ENCODE measurements around the gene SSBP2. TPM values are rescaled to one million over a fixed set of nuclear protein-coding genes. Genes with fewer than 3 reads are reported as not detected.

The SSBP2 gene
- total and polyA plus RNA-seq, 2 of the 8 experiments (the other 6 are each of a cell fraction or from before 2014, with no cell fraction given), result 21.5 to 36.2 TPM

GRCh38 chr5:81751836-81752643 lies 1.1 kb upstream of the SSBP2 start:
- WGBS, 2 experiments (ENCODE audit: extremely low coverage in 1 of 2, insufficient coverage in 1 of 2, insufficient read length in 1 of 2, insufficient replicate concordance in 2 of 2, low coverage in 1 of 2, low lambda C conversion rate in 2 of 2, missing lambda C conversion rate in 1 of 2), result 24% methylated on average over 28 of the region's 37 CpGs; no CpG with 5 or more reads in 1 of the 2 experiments
- no peaks in the 10 kb centered on the region for H3K36me3 ChIP-seq (ENCODE audit: control insufficient read depth in 2 of 4, insufficient read depth in 4 of 4, low read length in 3 of 4)
- H3K79me1 ChIP-seq (ENCODE audit: low read depth, low read length), result no peaks in the 10 kb centered on the region
- peak overlapping the region; percentile 76 to 86 for H3K4me2 ChIP-seq (ENCODE audit: insufficient read depth in 1 of 2, low read depth in 2 of 2, low read length in 2 of 2)
- TF ChIP-seq CTCF (IDR thresholded peaks at IDR 0.05; ENCODE audit: control extremely low read depth in 1 of 3, insufficient read depth in 1 of 3, low read depth in 1 of 3, low read length in 3 of 3) (no peak), E2F6 (IDR thresholded peaks at IDR 0.05) (no peak), CEBPB (IDR thresholded peaks at IDR 0.05; ENCODE audit: low read depth, low read length) (no peak), MAX (IDR thresholded peaks at IDR 0.05) (no peak), CBX5 (IDR thresholded peaks at IDR 0.05; ENCODE audit: low read depth, low read length) (no peak), POLR2AphosphoS5 (IDR thresholded peaks at IDR 0.05; ENCODE audit: low read depth, low read length) (no peak), NANOG (IDR thresholded peaks at IDR 0.05; ENCODE audit: insufficient read depth, low read depth, low read length, poor library complexity, severe bottlenecking) (no peak)
- no peak overlapping the region for H2AK5ac ChIP-seq (ENCODE audit: low read depth, low read length)
- H3K56ac ChIP-seq (replicated peaks; ENCODE audit: insufficient read length, low read depth, low read length), result no peak overlapping the region
- no peak overlapping the region for H3K27ac ChIP-seq (ENCODE audit: low read depth, low read length)
- H3K18ac ChIP-seq (ENCODE audit: extremely low read depth, low read length), result peak overlapping the region; percentile 73; the same call in 1 of the 2 replicates
- no peaks in the 10 kb centered on the region for H3K9me3 ChIP-seq (ENCODE audit: insufficient read depth in 2 of 2, low read depth in 1 of 2, low read length in 1 of 2)
- ChIA-PET CTCF (ENCODE audit: partially characterized antibody) (interaction anchor here (0.6 to 2.7 kb wide), 7 partner anchors 9 to 125 kb away, joined by 3 to 19 read pairs (median 4); no protein-coding TSS in a partner anchor), POLR2A (ENCODE audit: partially characterized antibody) (interaction anchor here (1.2 to 8.0 kb wide), 7 partner anchors 7 to 105 kb away, joined by 3 to 157 read pairs (median 8); no protein-coding TSS in a partner anchor)
- FAIRE-seq (no peak), DNase-seq (ENCODE audit: low read depth in 1 of 2, low spot score in 2 of 2) (no peak)
- H4K8ac ChIP-seq (ENCODE audit: extremely low read depth, insufficient read depth, low read length), result peak overlapping the region; percentile 93
- no peaks in the 10 kb centered on the region for H4K20me1 ChIP-seq (replicated peaks in 1 of 2; ENCODE audit: control insufficient read depth in 1 of 2, insufficient read depth in 2 of 2, low read length in 2 of 2)
- H3K9ac ChIP-seq (replicated peaks in 1 of 4; ENCODE audit: extremely low read depth in 1 of 4, low read depth in 3 of 4, low read length in 3 of 4), result peak overlapping the region in 1 of 4 experiments; percentile 46; a peak in 1 of 7 replicates
- no peak overlapping the region; the same call in 1 of the 2 replicates for H2BK20ac ChIP-seq (ENCODE audit: low read length)
- H2BK5ac ChIP-seq (ENCODE audit: low read depth, low read length), result no peak overlapping the region
- peaks cover 10% of the 10 kb centered on the region for H3K23me2 ChIP-seq (ENCODE audit: low read depth, low read length)
- H3K79me2 ChIP-seq (ENCODE audit: control insufficient read depth in 1 of 2, insufficient read depth in 2 of 2, low read length in 2 of 2), result peaks cover 0 to 5% of the 10 kb centered on the region in 2 experiments; a peak in 1 of 4 replicates
- peak overlapping the region; percentile 7 for H4K5ac ChIP-seq (ENCODE audit: insufficient read length, low read depth, low read length)
- no peak overlapping the region for H3K4ac ChIP-seq (replicated peaks; ENCODE audit: insufficient read length, low read depth, low read length)
- no peak overlapping the region for H2AFZ ChIP-seq (ENCODE audit: low read length)
- no peaks in the 10 kb centered on the region; a peak in 1 of 7 replicates for H3K27me3 ChIP-seq (replicated peaks in 1 of 4; ENCODE audit: control insufficient read depth in 3 of 4, extremely low read depth in 1 of 4, insufficient read depth in 3 of 4, low read length in 3 of 4)
- peaks cover 8 to 28% (median 13%) of the 10 kb centered on the region in 4 experiments; a peak in 6 of 7 replicates for H3K4me1 ChIP-seq (replicated peaks in 1 of 4; ENCODE audit: control insufficient read depth in 3 of 4, insufficient read depth in 4 of 4, low read length in 3 of 4)
- no peak overlapping the region for H2BK15ac ChIP-seq (ENCODE audit: low read length)
- H3K14ac ChIP-seq (ENCODE audit: insufficient read length), result no peak overlapping the region
- no peak overlapping the region for H3K23ac ChIP-seq (ENCODE audit: insufficient read length)
- no peak overlapping the region for H2BK120ac ChIP-seq (replicated peaks; ENCODE audit: low read depth, low read length)
- H4K91ac ChIP-seq (replicated peaks; ENCODE audit: insufficient read length, low read length), result peak overlapping the region; percentile 19
- H2BK12ac ChIP-seq (ENCODE audit: low read depth, low read length), result peak overlapping the region; percentile 77; the same call in 1 of the 2 replicates
- peak overlapping the region; percentile 42 to 84 (median 44) for H3K4me3 ChIP-seq (ENCODE audit: extremely low read depth in 1 of 4, insufficient read depth in 2 of 4, low read depth in 3 of 4, low read length in 4 of 4)
